OCI-LY7 (cell line): Measurements from ENCODE around the gene ZNF300. TPM values are rescaled to one million over a fixed set of nuclear protein-coding genes. Genes with fewer than 3 reads are reported as not detected.

Source experiments
- total RNA-seq, 2 experiments: library from RNA; depleted of rRNA in 1 of 2; stranded (reverse); fragments of >200 nt in 1 of 2; shearing (Covaris generic) in 1 of 2; gene quantifications; 2 replicates each; pipeline ENCODE4 v1.2.3, GENCODE V29; 2014 to 2022

The ZNF300 gene
- total RNA-seq, 2 experiments from 2014 or later: not detected

Other genes with a start within 250 kb of the ZNF300 start
- gene MYOZ3, start 243.7 kb downstream of the ZNF300 start, total RNA-seq (2014; rRNA removed; shearing (Covaris generic)): not detected in 2 replicates
- not detected in 2 replicates for gene MYOZ3, start 243.7 kb downstream of the ZNF300 start, total RNA-seq (2022)
- gene RBM22, start 203.9 kb downstream of the ZNF300 start, total RNA-seq (2014; rRNA removed; shearing (Covaris generic)): 46.7 and 47.9 TPM in 2 replicates
- 45.6 and 46.8 TPM in 2 replicates for gene RBM22, start 203.9 kb downstream of the ZNF300 start, total RNA-seq (2022)
- 12.6 and 18.9 TPM in 2 replicates for gene DCTN4, start 146.0 kb downstream of the ZNF300 start, total RNA-seq (2014; rRNA removed; shearing (Covaris generic))
- gene DCTN4, start 146.0 kb downstream of the ZNF300 start, total RNA-seq (2022): 22.4 and 28.3 TPM in 2 replicates
- not detected in 2 replicates for gene SMIM3, start 126.2 kb downstream of the ZNF300 start, total RNA-seq (2014; rRNA removed; shearing (Covaris generic))
- gene SMIM3, start 126.2 kb downstream of the ZNF300 start, total RNA-seq (2022): not detected in 2 replicates
- gene IRGM, start 58.5 kb downstream of the ZNF300 start, total RNA-seq (2014; rRNA removed; shearing (Covaris generic)): not detected in 2 replicates
- gene IRGM, start 58.5 kb downstream of the ZNF300 start, total RNA-seq (2022): not detected in 2 replicates
- not detected in 2 replicates for gene GPX3, start 115.6 kb upstream of the ZNF300 start, total RNA-seq (2014; rRNA removed; shearing (Covaris generic))
- gene GPX3, start 115.6 kb upstream of the ZNF300 start, total RNA-seq (2022): not detected in 2 replicates
- gene TNIP1, start 176.1 kb upstream of the ZNF300 start, total RNA-seq (2014; rRNA removed; shearing (Covaris generic)): 51.4 and 55.9 TPM in 2 replicates
- gene TNIP1, start 176.1 kb upstream of the ZNF300 start, total RNA-seq (2022): 76.3 and 77.5 TPM in 2 replicates